HUES64 (cell line): Measurements from ENCODE around the gene TTYH1.
A peak's percentile ranks its signal among the peaks of the same experiment; 100 is the strongest.

Source experiments
- H3K27ac ChIP-seq: 2 replicates; pipeline ENCODE4 v1.7.0; 2013; ENCODE audit warnings: low read depth, low read length, inconsistent platforms
- H3K27me3 ChIP-seq: 2 replicates; pipeline ENCODE4 v1.6.1; 2013; ENCODE audit warnings: mild to moderate bottlenecking, low read length; ENCODE audit not compliant: insufficient read depth
- H3K36me3 ChIP-seq: 2 replicates; pipeline ENCODE4 v1.6.1; 2013; ENCODE audit warnings: mild to moderate bottlenecking, low read length; ENCODE audit not compliant: insufficient read depth
- H3K4me1 ChIP-seq: 2 replicates; pipeline ENCODE4 v1.6.1; 2013; ENCODE audit warnings: mild to moderate bottlenecking, low read length, moderate library complexity; ENCODE audit not compliant: insufficient read depth
- H3K4me3 ChIP-seq: 2 replicates; pipeline ENCODE4 v1.5.1; 2013; ENCODE audit warnings: mild to moderate bottlenecking, low read length, moderate library complexity
- H3K9ac ChIP-seq: 2 replicates; pipeline ENCODE4 v1.6.1; 2013; ENCODE audit warnings: mild to moderate bottlenecking, low read depth, low read length
- H3K9me3 ChIP-seq: 2 replicates; pipeline ENCODE4 v1.6.1; 2013; ENCODE audit warnings: low read depth, low read length; ENCODE audit not compliant: insufficient read depth
- WGBS: fragments of 150-250, 120-280 bp; methylation state at CpG from one replicate; pipeline ENCODE4 v1.1.7; 2013; ENCODE audit warnings: missing lambda C conversion rate; 5-methylcytosine and 5-hydroxymethylcytosine counted together

The TTYH1 gene

DNA sequence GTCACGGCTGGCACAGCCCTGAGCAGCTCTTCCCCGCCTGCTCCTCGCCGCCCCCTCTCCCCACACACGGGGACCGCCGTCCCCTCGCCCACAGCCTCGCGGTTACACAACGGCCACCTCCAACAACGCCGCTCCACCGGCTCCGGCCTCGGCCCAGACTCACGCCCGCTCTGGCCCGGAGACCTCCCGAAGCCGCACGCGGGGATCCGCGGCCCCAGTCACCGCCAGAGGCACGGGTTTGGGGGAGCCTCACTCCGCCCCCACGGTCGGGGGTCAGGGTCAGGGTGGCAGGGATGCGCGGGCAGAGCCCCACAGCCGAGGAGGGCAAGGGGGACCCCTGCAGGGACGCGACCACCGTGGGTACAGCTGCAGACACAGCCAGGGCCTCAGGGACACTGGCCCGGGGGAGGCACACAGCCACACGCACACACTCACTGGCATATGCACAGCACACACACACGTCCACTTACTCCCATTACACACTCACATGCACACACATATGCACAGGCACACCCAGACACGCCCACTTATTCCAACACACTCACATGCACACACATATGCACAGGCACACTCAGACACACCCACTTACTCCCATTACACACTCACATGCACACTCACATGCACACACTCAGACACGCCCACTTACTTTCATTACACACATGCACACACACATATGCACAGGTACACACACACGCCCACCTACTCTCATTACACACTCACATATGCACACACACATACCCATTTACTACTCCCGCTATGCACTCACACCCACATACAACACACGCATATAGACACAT, 1.6 kb downstream of the TTYH1 start:
- Histone ChIP-seq H3K9me3 (peaks cover 5% of the 10 kb centered on the region), H3K9ac (peak overlapping the region; percentile 57; the same call in 1 of the 2 replicates), H3K27me3 (peaks cover 32% of the 10 kb centered on the region), H3K4me1 (peaks cover 26% of the 10 kb centered on the region), H3K4me3 (peak overlapping the region; percentile 69), H3K27ac (no peak overlapping the region), H3K36me3 (no peaks in the 10 kb centered on the region)
- 46% methylated on average over 44 of the region's 44 CpGs for WGBS

DNA sequence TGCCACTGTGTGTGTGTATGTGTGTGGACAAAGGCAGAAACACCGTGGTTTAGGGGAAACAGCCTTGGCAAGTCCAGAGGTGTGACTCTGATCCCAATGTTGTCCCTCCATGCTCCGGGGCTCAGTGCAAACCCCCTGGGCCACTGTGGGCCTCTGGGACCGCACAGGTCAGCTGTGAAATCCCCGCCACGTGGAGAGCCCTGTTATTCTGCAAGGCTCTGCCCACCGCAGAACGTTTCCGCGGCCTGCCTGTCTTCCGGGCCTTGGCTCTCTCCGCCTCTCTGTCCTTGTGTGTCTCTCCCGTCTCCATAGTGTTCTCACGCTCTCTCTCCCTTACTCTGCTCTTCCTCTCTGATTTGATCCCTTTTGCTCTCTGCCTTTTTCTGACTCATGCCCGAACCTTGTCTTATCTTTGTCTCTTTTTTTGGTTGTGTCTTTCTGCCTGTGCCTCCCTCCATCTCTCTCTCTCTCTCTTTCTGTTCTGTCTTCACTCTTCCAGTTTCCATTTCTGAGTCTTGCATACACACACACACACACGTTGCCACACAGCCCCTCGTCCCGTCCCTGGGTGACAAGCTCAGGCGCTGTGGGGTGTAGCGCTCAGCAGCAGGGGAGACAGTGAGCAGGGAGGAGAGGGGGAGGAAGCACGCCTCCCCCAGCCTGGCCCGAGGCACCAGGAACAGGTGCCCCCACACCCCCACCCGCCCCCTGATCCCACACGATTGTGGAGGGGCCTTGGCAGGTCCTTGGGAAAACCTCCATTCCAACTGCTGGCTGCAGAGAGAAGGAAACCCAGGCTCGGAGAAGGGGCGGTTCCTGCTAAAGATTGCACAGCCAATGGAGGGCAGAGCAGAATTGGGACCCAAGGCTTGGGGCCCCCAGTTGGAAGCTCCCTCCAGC, 3.0 kb downstream of the TTYH1 start:
- Histone ChIP-seq H3K9me3 (peaks cover 5% of the 10 kb centered on the region), H3K27ac (peak overlapping the region; percentile 48; the same call in 1 of the 2 replicates), H3K4me1 (peaks cover 30% of the 10 kb centered on the region), H3K36me3 (peaks cover 3% of the 10 kb centered on the region; the same call in 1 of the 2 replicates), H3K9ac (no peak overlapping the region), H3K27me3 (peaks cover 32% of the 10 kb centered on the region), H3K4me3 (no peak overlapping the region)
- whole genome bisulfite sequencing, result 43% methylated on average over 22 of the region's 25 CpGs

DNA sequence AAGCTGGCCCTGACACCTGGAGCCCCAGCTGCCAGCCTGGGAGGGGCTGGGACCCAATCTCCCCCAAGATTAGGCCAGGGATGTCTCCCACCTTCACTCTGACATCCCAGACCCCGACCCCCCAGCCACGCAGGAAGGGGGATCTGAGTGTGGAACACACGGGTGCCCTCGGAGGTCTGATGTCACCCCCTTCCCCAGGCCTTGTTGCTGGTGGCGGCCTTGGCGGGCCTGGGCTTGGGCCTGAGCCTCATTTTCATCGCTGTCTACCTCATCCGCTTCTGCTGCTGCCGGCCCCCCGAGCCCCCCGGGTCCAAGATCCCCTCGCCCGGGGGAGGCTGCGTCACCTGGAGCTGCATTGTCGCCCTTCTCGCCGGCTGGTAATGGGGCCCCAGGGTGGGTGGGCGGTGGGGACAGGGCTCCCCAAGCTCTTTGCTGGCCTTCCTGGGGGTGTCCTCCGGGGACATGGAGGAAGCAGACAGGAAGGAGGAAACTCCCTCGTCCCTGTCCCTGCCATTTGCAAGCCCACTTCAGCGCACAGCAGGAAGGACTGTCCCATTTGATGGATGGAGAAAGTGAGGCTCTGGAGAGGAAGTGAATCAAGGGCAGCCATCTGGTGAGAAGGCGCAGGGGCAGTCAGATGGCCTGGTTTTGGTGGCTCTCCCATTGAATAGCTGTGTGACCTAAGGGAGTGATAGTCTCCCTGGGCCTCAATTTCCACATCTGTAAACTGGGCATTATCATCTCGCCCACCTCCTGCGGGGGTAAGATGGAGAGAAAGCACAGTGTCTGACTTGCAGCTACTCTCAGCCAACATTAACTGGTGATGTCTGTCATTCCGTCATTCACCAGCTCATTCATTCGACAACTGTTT, 3.9 kb downstream of the TTYH1 start:
- H3K9me3 ChIP-seq, result peaks cover 5% of the 10 kb centered on the region
- WGBS, result 81% methylated on average over 26 of the region's 26 CpGs
- H3K27me3 ChIP-seq, result peaks cover 27% of the 10 kb centered on the region
- peaks cover 30% of the 10 kb centered on the region for H3K4me1 ChIP-seq
- peak overlapping the region; percentile 99 for H3K27ac ChIP-seq
- no peak overlapping the region for H3K9ac ChIP-seq
- no peak overlapping the region for H3K4me3 ChIP-seq
- H3K36me3 ChIP-seq, result peaks cover 8% of the 10 kb centered on the region; the same call in 1 of the 2 replicates

DNA sequence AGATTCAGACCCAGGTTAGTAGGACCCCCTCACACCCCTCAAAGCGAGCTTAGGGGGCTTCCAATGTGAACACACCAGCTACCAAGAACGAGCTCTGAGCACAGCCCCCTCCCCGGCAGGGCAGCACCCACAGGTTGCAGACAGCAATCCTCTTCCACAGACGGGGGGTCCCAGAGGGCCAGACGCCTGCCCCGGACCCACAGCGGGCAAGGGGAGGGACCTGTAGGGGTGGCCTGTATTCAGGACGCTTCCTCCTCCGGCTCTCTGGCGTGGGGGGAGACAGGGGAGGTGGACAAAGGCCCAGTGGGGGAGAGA, 4.8 kb downstream of the TTYH1 start:
- Histone ChIP-seq H3K4me3 (peak overlapping the region; percentile 54), H3K4me1 (peaks cover 30% of the 10 kb centered on the region), H3K9me3 (peaks cover under 1% of the 10 kb centered on the region), H3K27me3 (peaks cover 19% of the 10 kb centered on the region), H3K9ac (peak overlapping the region; percentile 80), H3K36me3 (peaks cover 13% of the 10 kb centered on the region; the same call in 1 of the 2 replicates), H3K27ac (peak overlapping the region; percentile 99)
- whole genome bisulfite sequencing, result 7% methylated on average over 10 of the region's 10 CpGs

DNA sequence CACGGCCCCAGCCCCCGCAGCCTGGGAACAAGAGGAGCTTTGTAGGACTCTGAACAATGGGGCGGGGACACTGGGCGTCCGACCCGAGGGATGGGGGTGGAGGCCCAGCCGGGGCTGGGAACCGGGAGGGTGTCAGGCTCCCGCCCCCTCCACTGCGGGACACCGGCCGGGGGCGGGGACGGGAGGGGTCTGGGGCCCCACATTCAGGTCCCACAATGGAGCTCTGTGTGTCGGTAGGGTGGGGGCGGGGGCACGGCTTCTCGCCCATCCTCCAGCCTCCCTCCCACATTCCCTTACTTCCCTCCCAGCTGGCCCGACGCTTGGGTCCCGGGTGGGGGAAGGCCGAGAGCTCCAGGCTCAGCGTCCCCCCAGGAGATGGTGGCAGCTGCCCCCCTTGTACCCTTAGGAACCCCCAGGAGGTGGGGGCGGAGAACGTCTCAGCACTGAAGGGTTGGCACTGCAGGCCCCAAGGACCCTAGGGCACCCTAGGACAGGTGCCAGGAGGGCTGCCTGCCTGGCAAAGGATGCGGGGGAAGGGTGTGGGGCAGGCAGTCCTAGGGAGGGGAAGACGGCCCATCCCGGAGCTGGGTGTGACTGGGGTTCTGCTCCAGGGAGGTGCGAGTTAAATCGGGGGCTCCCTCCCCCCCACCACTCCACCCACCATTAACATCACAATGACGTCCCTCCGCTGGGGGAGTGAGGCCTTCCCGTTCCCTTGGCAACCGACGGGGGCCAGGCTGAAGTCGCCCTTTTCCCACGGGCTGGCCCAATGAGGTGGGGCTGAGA, 5.3 kb downstream of the TTYH1 start:
- no peaks in the 10 kb centered on the region for H3K9me3 ChIP-seq
- H3K27ac ChIP-seq, result peak overlapping the region; percentile 99
- H3K4me3 ChIP-seq, result peak overlapping the region; percentile 54
- H3K36me3 ChIP-seq, result peaks cover 13% of the 10 kb centered on the region; the same call in 1 of the 2 replicates
- peak overlapping the region; percentile 80 for H3K9ac ChIP-seq
- peaks cover 30% of the 10 kb centered on the region for H3K4me1 ChIP-seq
- H3K27me3 ChIP-seq, result peaks cover 16% of the 10 kb centered on the region
- 1% methylated on average over 37 of the region's 37 CpGs for WGBS

DNA sequence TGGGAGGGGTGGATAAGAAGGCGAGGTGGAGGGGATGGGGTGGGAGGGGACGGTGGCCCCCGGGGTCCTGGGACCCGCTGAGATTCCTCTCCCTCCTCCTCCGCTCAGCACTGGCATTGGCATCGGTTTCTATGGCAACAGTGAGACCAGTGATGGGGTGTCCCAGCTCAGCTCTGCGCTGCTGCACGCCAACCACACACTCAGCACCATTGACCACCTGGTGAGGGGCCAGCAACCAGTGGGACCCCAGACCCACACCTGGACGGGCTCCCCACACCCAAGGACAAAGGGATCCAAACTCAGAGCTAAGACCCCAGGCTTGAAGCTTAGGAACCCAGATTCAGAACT, 5.9 kb downstream of the TTYH1 start:
- Histone ChIP-seq H3K27ac (peak overlapping the region; percentile 99; the same call in 1 of the 2 replicates), H3K4me1 (peaks cover 30% of the 10 kb centered on the region), H3K9me3 (no peaks in the 10 kb centered on the region), H3K36me3 (peaks cover 13% of the 10 kb centered on the region; the same call in 1 of the 2 replicates), H3K9ac (no peak overlapping the region), H3K4me3 (no peak overlapping the region; the same call in 1 of the 2 replicates), H3K27me3 (peaks cover 10% of the 10 kb centered on the region)
- WGBS, result 13% methylated on average over 6 of the region's 9 CpGs

DNA sequence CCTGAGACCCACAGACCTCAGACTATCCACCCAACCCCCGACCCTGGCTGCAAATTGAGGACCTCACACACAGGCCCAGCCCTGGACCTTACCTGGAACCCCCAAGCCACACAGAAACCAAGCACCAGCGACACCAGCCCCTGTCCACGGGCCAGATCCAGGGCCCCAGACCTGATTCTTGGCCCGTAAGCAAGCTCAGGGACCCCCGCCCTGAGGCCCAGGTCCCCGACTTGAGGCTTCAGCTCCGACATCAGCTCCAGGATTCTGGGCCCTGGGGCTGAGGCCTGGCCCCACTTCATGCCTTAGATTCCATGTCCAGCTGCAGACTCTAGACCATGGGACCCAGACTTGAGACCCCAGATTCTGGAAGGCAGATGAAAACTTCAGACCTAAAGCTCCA, 6.3 kb downstream of the TTYH1 start:
- WGBS, result 66% methylated on average over 7 of the region's 7 CpGs
- no peak overlapping the region for H3K4me3 ChIP-seq
- peaks cover 30% of the 10 kb centered on the region for H3K4me1 ChIP-seq
- H3K27me3 ChIP-seq, result peaks cover 6% of the 10 kb centered on the region
- H3K9me3 ChIP-seq, result no peaks in the 10 kb centered on the region
- peaks cover 13% of the 10 kb centered on the region; the same call in 1 of the 2 replicates for H3K36me3 ChIP-seq
- no peak overlapping the region for H3K9ac ChIP-seq
- H3K27ac ChIP-seq, result peak overlapping the region; percentile 99; the same call in 1 of the 2 replicates

DNA sequence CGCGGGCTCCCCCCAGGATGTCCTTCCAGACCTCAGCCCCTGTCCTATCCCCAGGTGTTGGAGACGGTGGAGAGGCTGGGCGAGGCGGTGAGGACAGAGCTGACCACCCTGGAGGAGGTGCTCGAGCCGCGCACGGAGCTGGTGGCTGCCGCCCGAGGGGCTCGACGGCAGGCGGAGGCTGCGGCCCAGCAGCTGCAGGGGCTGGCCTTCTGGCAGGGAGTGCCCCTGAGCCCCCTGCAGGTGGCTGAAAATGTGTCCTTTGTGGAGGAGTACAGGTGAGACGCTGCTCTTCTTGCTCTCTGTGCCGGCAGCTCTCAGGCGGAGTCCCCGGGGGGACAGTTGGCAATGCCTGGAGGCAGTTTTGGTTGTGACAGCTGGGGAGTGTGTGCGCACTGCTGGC, 6.9 kb downstream of the TTYH1 start:
- Histone ChIP-seq H3K4me1 (peaks cover 30% of the 10 kb centered on the region), H3K36me3 (peaks cover 13% of the 10 kb centered on the region; the same call in 1 of the 2 replicates), H3K9ac (no peak overlapping the region), H3K9me3 (no peaks in the 10 kb centered on the region), H3K27ac (no peak overlapping the region; the same call in 1 of the 2 replicates), H3K4me3 (no peak overlapping the region), H3K27me3 (peaks cover under 1% of the 10 kb centered on the region; the same call in 1 of the 2 replicates)
- 39% methylated on average over 20 of the region's 20 CpGs for WGBS

DNA sequence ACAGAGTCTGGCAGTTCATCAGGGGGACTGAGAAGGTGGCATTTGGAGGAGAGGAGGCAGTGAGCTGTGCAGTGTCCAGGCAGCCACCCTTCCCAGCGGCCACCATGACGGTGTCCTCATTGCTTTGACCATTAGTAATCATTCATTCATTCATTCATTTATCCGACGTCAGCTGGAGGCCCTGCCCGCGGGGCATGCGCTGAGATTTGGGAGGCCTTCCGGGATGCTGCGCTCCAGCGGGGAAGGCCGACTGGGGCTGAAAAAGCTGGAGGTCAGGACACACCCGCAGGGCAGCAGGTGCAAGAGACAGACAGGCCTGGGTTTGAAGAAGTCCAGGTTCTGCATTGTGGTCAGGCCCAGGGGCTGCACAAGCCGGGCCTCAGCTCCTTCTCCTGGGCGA, 8.9 kb downstream of the TTYH1 start:
- 96% methylated on average over 14 of the region's 14 CpGs for WGBS
- H3K27me3 ChIP-seq, result peaks cover 2% of the 10 kb centered on the region; the same call in 1 of the 2 replicates
- no peak overlapping the region for H3K4me3 ChIP-seq
- H3K36me3 ChIP-seq, result peaks cover 13% of the 10 kb centered on the region; the same call in 1 of the 2 replicates
- H3K9me3 ChIP-seq, result no peaks in the 10 kb centered on the region
- no peak overlapping the region for H3K27ac ChIP-seq
- no peak overlapping the region for H3K9ac ChIP-seq
- peaks cover 22% of the 10 kb centered on the region for H3K4me1 ChIP-seq
